SK-N-SH (cell line): ENCODE data around the gene SMAD3. TPM values are rescaled to one million over a fixed set of nuclear protein-coding genes. Genes with fewer than 3 reads are reported as not detected.

Experiments
- CTCF ChIA-PET: fragments of 300-600, 350-600 bp; formaldehyde crosslinking; extraction: SDS; loops from one replicate; lab custom pipeline; 2021; lab: Yijun Ruan, JAX
- POLR2A ChIA-PET: fragments of 350-600 bp; sonication (Branson Sonifier 250); formaldehyde crosslinking; extraction: SDS; loops from one replicate; lab custom pipeline; 2020; ENCODE audit warnings: antibody characterized with exemption, inconsistent platforms; lab: Yijun Ruan, JAX
- DNase-seq: peaks from one replicate; pipeline ENCODE4 v3.0.0; 2012
- H2AFZ ChIP-seq: fragments of 200-600 bp; sonication (generic); 2 replicates; pipeline ENCODE4 v1.8.1; 2016; ENCODE audit warnings: antibody characterized with exemption, mild to moderate bottlenecking, low read depth
- H3F3A ChIP-seq: fragments of 200-600 bp; sonication (generic); replicated peaks from 2 replicates; pipeline ENCODE3; 2016; ENCODE audit warnings: antibody characterized with exemption, mild to moderate bottlenecking; ENCODE audit not compliant: insufficient read depth
- H3K27ac ChIP-seq, 2 experiments: fragments of 200-500 bp in 1 of 2; fragments of 200-600 bp in 1 of 2; sonication (Bioruptor generic) in 1 of 2; sonication (generic), shearing (Covaris generic) in 1 of 2; 2 replicates each; pipeline versions ENCODE4 v1.5.1 to v1.6.1; 2014 to 2016; ENCODE audit warnings: low read depth in 2 of 2, inconsistent platforms in 1 of 2, low read length in 1 of 2, mild to moderate bottlenecking in 1 of 2, mixed read lengths in 1 of 2
- H3K27me3 ChIP-seq: fragments of 200-600 bp; sonication (generic), shearing (Covaris generic); 2 replicates; pipeline ENCODE4 v1.6.1; 2016; ENCODE audit warnings: mixed run types; ENCODE audit not compliant: insufficient read depth
- H3K36me3 ChIP-seq, 2 experiments: fragments of 200-500 bp in 1 of 2; fragments of 200-600 bp in 1 of 2; sonication (Bioruptor generic) in 1 of 2; sonication (generic) in 1 of 2; replicated peaks in 1 of 2; 2 replicates each; pipeline versions ENCODE3 to v1.5.1; 2014 to 2016; ENCODE audit warnings: low read length in 1 of 2, mild to moderate bottlenecking in 1 of 2; ENCODE audit not compliant: insufficient read depth in 2 of 2, control insufficient read depth in 1 of 2
- H3K4me1 ChIP-seq, 2 experiments: fragments of 200-500 bp in 1 of 2; fragments of 200-600 bp in 1 of 2; sonication (Bioruptor generic) in 1 of 2; sonication (generic), shearing (Covaris generic) in 1 of 2; 2 replicates each; pipeline versions ENCODE4 v1.5.1 to v1.6.1; 2014 to 2016; ENCODE audit warnings: low read depth in 1 of 2, low read length in 1 of 2, mixed run types in 1 of 2; ENCODE audit not compliant: insufficient read depth in 2 of 2, control insufficient read depth in 1 of 2
- H3K4me2 ChIP-seq: fragments of 200-600 bp; sonication (generic), shearing (Covaris generic); 2 replicates; pipeline ENCODE4 v1.6.1; 2017; ENCODE audit warnings: mixed run types
- H3K4me3 ChIP-seq, 2 experiments: fragments of 200-500 bp in 1 of 2; fragments of 200-600 bp in 1 of 2; sonication (Bioruptor generic) in 1 of 2; sonication (generic), shearing (Covaris generic) in 1 of 2; 2 replicates each; pipeline versions ENCODE4 v1.5.1 to v1.8.1; 2014 to 2016; ENCODE audit warnings: low read depth in 2 of 2, inconsistent platforms in 1 of 2, low read length in 1 of 2, mild to moderate bottlenecking in 1 of 2, mixed read lengths in 1 of 2, moderate library complexity in 1 of 2
- H3K79me2 ChIP-seq: fragments of 200-600 bp; sonication (generic); 2 replicates; pipeline ENCODE4 v1.8.1; 2017; ENCODE audit warnings: mild to moderate bottlenecking; ENCODE audit not compliant: insufficient read depth
- H3K9ac ChIP-seq: fragments of 200-600 bp; sonication (generic); 2 replicates; pipeline ENCODE4 v1.6.1; 2017; ENCODE audit warnings: mixed run types
- H3K9me2 ChIP-seq: fragments of 200-600 bp; sonication (generic); 2 replicates; pipeline ENCODE4 v1.6.1; 2017; ENCODE audit warnings: mixed run types
- H3K9me3 ChIP-seq: fragments of 200-600 bp; sonication (generic); 2 replicates; pipeline ENCODE4 v1.6.1; 2017; ENCODE audit warnings: mixed run types, mild to moderate bottlenecking, moderate library complexity
- H4K20me1 ChIP-seq: fragments of 200-600 bp; sonication (generic); 2 replicates; pipeline ENCODE4 v1.6.1; 2017; ENCODE audit warnings: mild to moderate bottlenecking, mixed run types; ENCODE audit not compliant: insufficient read depth
- EZH2phosphoT487 ChIP-seq: fragments of 200-600 bp; sonication (generic); IDR thresholded peaks from 2 replicates; pipeline ENCODE4 v1.6.1; 2017; ENCODE audit warnings: low read depth, mixed run types, mild to moderate bottlenecking, antibody characterized with exemption, moderate library complexity, borderline replicate concordance
- FOSL2 ChIP-seq: IDR thresholded peaks from 2 replicates; pipeline ENCODE4 v1.4.0; 2012; ENCODE audit warnings: low read depth, mild to moderate bottlenecking, moderate library complexity, borderline replicate concordance
- GATA2 ChIP-seq: sonication (generic); formaldehyde crosslinking; IDR thresholded peaks from 2 replicates; pipeline ENCODE4 v1.5.0; 2020; ENCODE audit warnings: mild to moderate bottlenecking, missing genetic modification reagents
- JUND ChIP-seq: IDR thresholded peaks from 2 replicates; pipeline ENCODE4 v1.4.0; 2012
- MEF2A ChIP-seq: IDR thresholded peaks from 2 replicates; pipeline ENCODE4 v1.4.0; 2012; ENCODE audit warnings: low read depth, borderline replicate concordance
- NFIC ChIP-seq: IDR thresholded peaks from 2 replicates; pipeline ENCODE4 v1.4.0; 2012; ENCODE audit warnings: borderline replicate concordance
- NRF1 ChIP-seq: IDR thresholded peaks from 2 replicates; pipeline ENCODE4 v1.6.1; 2012; ENCODE audit warnings: low read depth, mild to moderate bottlenecking, low read length
- PBX3 ChIP-seq: IDR thresholded peaks from 2 replicates; pipeline ENCODE4; 2012
- POLR2AphosphoS5 ChIP-seq: IDR thresholded peaks from 2 replicates; pipeline ENCODE4 v1.6.1; 2012; ENCODE audit warnings: low read depth, low read length
- RAD21 ChIP-seq: IDR thresholded peaks from 2 replicates; pipeline ENCODE4 v1.6.1; 2012; ENCODE audit warnings: mild to moderate bottlenecking, low read length
- RFX5 ChIP-seq: IDR thresholded peaks from 2 replicates; pipeline ENCODE4 v1.6.1; 2012; ENCODE audit warnings: mild to moderate bottlenecking, improper control_type of control experiment, low read length
- RXRA ChIP-seq: IDR thresholded peaks from 2 replicates; pipeline ENCODE4 v1.4.0; 2012; ENCODE audit warnings: low read depth, mild to moderate bottlenecking, borderline replicate concordance
- SMC3 ChIP-seq: IDR thresholded peaks from 2 replicates; pipeline ENCODE4 v1.6.1; 2012; ENCODE audit warnings: low read depth, low read length, improper control_type of control experiment
- TAF1 ChIP-seq: IDR thresholded peaks from 2 replicates; pipeline ENCODE4 v1.6.1; 2012; ENCODE audit warnings: low read depth, mild to moderate bottlenecking, low read length, moderate library complexity, borderline replicate concordance
- WGBS: methylation state at CpG from one replicate; pipeline ENCODE4 v1.1.6; 2017; ENCODE audit warnings: low lambda C conversion rate; 5-methylcytosine and 5-hydroxymethylcytosine counted together
- polyA plus RNA-seq, 3 experiments: library from polyadenylated mRNA; depleted of rRNA; stranded (reverse); fragments of >200 nt; gene quantifications; 2 replicates each; pipeline ENCODE4 v1.2.3, GENCODE V29; 2012
- TF ChIP-seq, protein P1 (sequence below): fragments of 150-350 bp; IDR thresholded peaks from 2 replicates; pipeline ENCODE4 v1.6.1; 2016; ENCODE audit warnings: mild to moderate bottlenecking, low read depth, low read length
- TF ChIP-seq, protein P2 (sequence below): IDR thresholded peaks from 2 replicates; pipeline ENCODE4 v1.6.1; 2012; ENCODE audit warnings: mild to moderate bottlenecking, low read depth, low read length, moderate library complexity
- TF ChIP-seq, protein P3 (sequence below): IDR thresholded peaks from 2 replicates; pipeline ENCODE4 v1.4.0; 2012; ENCODE audit warnings: low read depth, borderline replicate concordance

SMAD3 gene
- polyA plus RNA-seq, 1 of the 3 experiments (the other 2 are of a cell fraction), result 19.5 TPM

GRCh38 chr15:67144609-67145311 is 79.4 kb downstream of the SMAD3 start:
- Histone ChIP-seq H3K79me2 (peaks cover 89% of the 10 kb centered on the region), H3K9me2 (no peaks in the 10 kb centered on the region), H3K27ac (peak overlapping the region in 1 of 2 experiments; percentile 99; a peak in 2 of 4 replicates), H3K27me3 (no peaks in the 10 kb centered on the region), H4K20me1 (no peaks in the 10 kb centered on the region), H3K4me1 (peaks cover 47 to 77% of the 10 kb centered on the region in 2 experiments), H3K4me2 (0 out of 2 replicates have a peak overlapping the region, but pooled peaks have one; percentile 17), H3K9me3 (no peaks in the 10 kb centered on the region), H3K36me3 (no peaks in the 10 kb centered on the region), H3K9ac (peak overlapping the region; percentile 28; the same call in 1 of the 2 replicates), H3F3A (peaks cover 71% of the 10 kb centered on the region), H2AFZ (no peak overlapping the region), H3K4me3 (no peak overlapping the region)
- DNase-seq, result no peak
- TF ChIP-seq RXRA (no peak), MEF2A (no peak), RAD21 (no peak), RFX5 (no peak), SMC3 (no peak), PBX3 (no peak), POLR2AphosphoS5 (no peak), JUND (no peak), TAF1 (no peak), NRF1 (no peak), GATA2 (CRISPR knock-in tag) (no peak), NFIC (no peak), FOSL2 (no peak), EZH2phosphoT487 (no peak)
- TF ChIP-seq, protein P1, sequence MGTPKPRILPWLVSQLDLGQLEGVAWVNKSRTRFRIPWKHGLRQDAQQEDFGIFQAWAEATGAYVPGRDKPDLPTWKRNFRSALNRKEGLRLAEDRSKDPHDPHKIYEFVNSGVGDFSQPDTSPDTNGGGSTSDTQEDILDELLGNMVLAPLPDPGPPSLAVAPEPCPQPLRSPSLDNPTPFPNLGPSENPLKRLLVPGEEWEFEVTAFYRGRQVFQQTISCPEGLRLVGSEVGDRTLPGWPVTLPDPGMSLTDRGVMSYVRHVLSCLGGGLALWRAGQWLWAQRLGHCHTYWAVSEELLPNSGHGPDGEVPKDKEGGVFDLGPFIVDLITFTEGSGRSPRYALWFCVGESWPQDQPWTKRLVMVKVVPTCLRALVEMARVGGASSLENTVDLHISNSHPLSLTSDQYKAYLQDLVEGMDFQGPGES, result no peak
- TF ChIP-seq, protein P2, sequence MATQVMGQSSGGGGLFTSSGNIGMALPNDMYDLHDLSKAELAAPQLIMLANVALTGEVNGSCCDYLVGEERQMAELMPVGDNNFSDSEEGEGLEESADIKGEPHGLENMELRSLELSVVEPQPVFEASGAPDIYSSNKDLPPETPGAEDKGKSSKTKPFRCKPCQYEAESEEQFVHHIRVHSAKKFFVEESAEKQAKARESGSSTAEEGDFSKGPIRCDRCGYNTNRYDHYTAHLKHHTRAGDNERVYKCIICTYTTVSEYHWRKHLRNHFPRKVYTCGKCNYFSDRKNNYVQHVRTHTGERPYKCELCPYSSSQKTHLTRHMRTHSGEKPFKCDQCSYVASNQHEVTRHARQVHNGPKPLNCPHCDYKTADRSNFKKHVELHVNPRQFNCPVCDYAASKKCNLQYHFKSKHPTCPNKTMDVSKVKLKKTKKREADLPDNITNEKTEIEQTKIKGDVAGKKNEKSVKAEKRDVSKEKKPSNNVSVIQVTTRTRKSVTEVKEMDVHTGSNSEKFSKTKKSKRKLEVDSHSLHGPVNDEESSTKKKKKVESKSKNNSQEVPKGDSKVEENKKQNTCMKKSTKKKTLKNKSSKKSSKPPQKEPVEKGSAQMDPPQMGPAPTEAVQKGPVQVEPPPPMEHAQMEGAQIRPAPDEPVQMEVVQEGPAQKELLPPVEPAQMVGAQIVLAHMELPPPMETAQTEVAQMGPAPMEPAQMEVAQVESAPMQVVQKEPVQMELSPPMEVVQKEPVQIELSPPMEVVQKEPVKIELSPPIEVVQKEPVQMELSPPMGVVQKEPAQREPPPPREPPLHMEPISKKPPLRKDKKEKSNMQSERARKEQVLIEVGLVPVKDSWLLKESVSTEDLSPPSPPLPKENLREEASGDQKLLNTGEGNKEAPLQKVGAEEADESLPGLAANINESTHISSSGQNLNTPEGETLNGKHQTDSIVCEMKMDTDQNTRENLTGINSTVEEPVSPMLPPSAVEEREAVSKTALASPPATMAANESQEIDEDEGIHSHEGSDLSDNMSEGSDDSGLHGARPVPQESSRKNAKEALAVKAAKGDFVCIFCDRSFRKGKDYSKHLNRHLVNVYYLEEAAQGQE, result no peak
- TF ChIP-seq, protein P3, sequence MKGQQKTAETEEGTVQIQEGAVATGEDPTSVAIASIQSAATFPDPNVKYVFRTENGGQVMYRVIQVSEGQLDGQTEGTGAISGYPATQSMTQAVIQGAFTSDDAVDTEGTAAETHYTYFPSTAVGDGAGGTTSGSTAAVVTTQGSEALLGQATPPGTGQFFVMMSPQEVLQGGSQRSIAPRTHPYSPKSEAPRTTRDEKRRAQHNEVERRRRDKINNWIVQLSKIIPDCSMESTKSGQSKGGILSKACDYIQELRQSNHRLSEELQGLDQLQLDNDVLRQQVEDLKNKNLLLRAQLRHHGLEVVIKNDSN, result no peak
- POLR2A ChIA-PET, result no interaction called here
- CTCF ChIA-PET, result interaction anchor here (1.0 kb wide), 1 partner anchor 21 kb away, joined by 3 read pairs; no protein-coding TSS in a partner anchor
- WGBS, result 62% methylated on average over 6 of the region's 7 CpGs
